Fibroblast of lung (primary cell): ENCODE data around the gene GCLC.

Experiments
- CTCF ChIP-seq, 2 donors: IDR thresholded peaks in 1 of 2; conservative IDR thresholded peaks in 1 of 2; 1 replicate in 1 of 2; 2 replicates in 1 of 2; pipeline ENCODE4 v1.5.1; 2011 to 2012; ENCODE audit warnings: low read length in 2 of 2, control low read depth in 1 of 2, inconsistent platforms in 1 of 2, low read depth in 1 of 2, mild to moderate bottlenecking in 1 of 2
- EZH2 ChIP-seq: IDR thresholded peaks from 2 replicates; pipeline ENCODE4 v1.5.1; 2012; ENCODE audit warnings: low read length, control low read depth, mild to moderate bottlenecking; ENCODE audit errors: missing control alignments

- TF ChIP-seq CTCF (conservative IDR thresholded peaks at IDR 0.05 in 1 of 2, IDR thresholded peaks at IDR 0.05 in 1 of 2; ENCODE audit: low read depth in 1 of 2, low read length in 2 of 2): no peak
- no peak for TF ChIP-seq EZH2
Measured at GRCh38 chr6:53527249-53527765, 17.6 kb downstream of the GCLC start.
